ENCODE data around the gene GOLGA7B.

The GOLGA7B gene

GRCh38 chr10:97905276-97905675 is 55.6 kb downstream of the GOLGA7B start:
- TF ChIP-seq Cebpa-rat (IDR thresholded peaks at IDR 0.05): no peak
- H3K27me3 ChIP-seq: peaks cover 0 to 20% (median 12%) of the 10 kb centered on the region in 11 experiments; a peak in 12 of 22 replicates
- no peak overlapping the region for H3K9ac ChIP-seq

GRCh38 chr10:97907211-97907610 is 57.6 kb downstream of the GOLGA7B start:
- no peak overlapping the region for H3K9ac ChIP-seq
- no peaks in the 10 kb centered on the region for H3K9me3 ChIP-seq (replicated peaks in 1 of 11)
- no peak for TF ChIP-seq Cebpa-rat (IDR thresholded peaks at IDR 0.05)
- H3K4me2 ChIP-seq: no peak overlapping the region
- H3K4me3 ChIP-seq: no peak overlapping the region
- H4K20me1 ChIP-seq: peaks cover 0 to 6% (median 0%) of the 10 kb centered on the region in 11 experiments; a peak in 4 of 22 replicates
- H3K4me1 ChIP-seq: peaks cover 0 to under 1% (median 0%) of the 10 kb centered on the region in 10 experiments; a peak in 3 of 20 replicates
- no peak overlapping the region for H3K27ac ChIP-seq
- H3K36me3 ChIP-seq: no peaks in the 10 kb centered on the region
- H3K27me3 ChIP-seq: peaks cover 0 to 20% (median 12%) of the 10 kb centered on the region in 11 experiments; a peak in 13 of 22 replicates

More at GRCh38 chr10:97905276-97905675, 55.6 kb downstream of the GOLGA7B start:
- Histone ChIP-seq H3K4me2 (no peak overlapping the region), H3K36me3 (no peaks in the 10 kb centered on the region), H3K27ac (no peak overlapping the region), H4K20me1 (peaks cover 0 to 6% (median 0%) of the 10 kb centered on the region in 11 experiments; a peak in 3 of 22 replicates), H3K9me3 (replicated peaks in 1 of 11) (no peaks in the 10 kb centered on the region), H3K4me3 (no peak overlapping the region), H3K4me1 (no peaks in the 10 kb centered on the region; a peak in 1 of 20 replicates)

- no peak for TF ChIP-seq Cebpa-rat (IDR thresholded peaks at IDR 0.05)
- no peaks in the 10 kb centered on the region for H3K9me3 ChIP-seq (replicated peaks in 1 of 11)
- no peak overlapping the region for H3K4me2 ChIP-seq
- no peak overlapping the region for H3K4me3 ChIP-seq
- H3K36me3 ChIP-seq: no peaks in the 10 kb centered on the region
- no peak overlapping the region for H3K27ac ChIP-seq
- peaks cover 0 to 20% (median 12%) of the 10 kb centered on the region in 11 experiments; a peak in 13 of 22 replicates for H3K27me3 ChIP-seq
- H3K4me1 ChIP-seq: peaks cover 0 to 7% (median 5%) of the 10 kb centered on the region in 10 experiments; a peak in 8 of 20 replicates
- peaks cover 0 to 6% (median 0%) of the 10 kb centered on the region in 11 experiments; a peak in 4 of 22 replicates for H4K20me1 ChIP-seq
- no peak overlapping the region for H3K9ac ChIP-seq
Measured at GRCh38 chr10:97907830-97908229, 58.2 kb downstream of the GOLGA7B start.

- H3K9ac ChIP-seq: no peak overlapping the region
- no peak overlapping the region for H3K4me3 ChIP-seq
- H3K36me3 ChIP-seq: no peaks in the 10 kb centered on the region
- H4K20me1 ChIP-seq: peaks cover 0 to 6% (median 0%) of the 10 kb centered on the region in 11 experiments; a peak in 4 of 22 replicates
- no peak overlapping the region for H3K4me2 ChIP-seq
- H3K27me3 ChIP-seq: peaks cover 0 to 16% (median 10%) of the 10 kb centered on the region in 11 experiments; a peak in 13 of 22 replicates
- TF ChIP-seq Cebpa-rat (IDR thresholded peaks at IDR 0.05): no peak
- H3K9me3 ChIP-seq (replicated peaks in 1 of 11): no peaks in the 10 kb centered on the region
- H3K4me1 ChIP-seq: peaks cover 8 to 22% (median 16%) of the 10 kb centered on the region in 10 experiments; a peak in 18 of 20 replicates
- H3K27ac ChIP-seq: no peak overlapping the region
Measured at GRCh38 chr10:97910661-97911060, 61.0 kb downstream of the GOLGA7B start.

DNA sequence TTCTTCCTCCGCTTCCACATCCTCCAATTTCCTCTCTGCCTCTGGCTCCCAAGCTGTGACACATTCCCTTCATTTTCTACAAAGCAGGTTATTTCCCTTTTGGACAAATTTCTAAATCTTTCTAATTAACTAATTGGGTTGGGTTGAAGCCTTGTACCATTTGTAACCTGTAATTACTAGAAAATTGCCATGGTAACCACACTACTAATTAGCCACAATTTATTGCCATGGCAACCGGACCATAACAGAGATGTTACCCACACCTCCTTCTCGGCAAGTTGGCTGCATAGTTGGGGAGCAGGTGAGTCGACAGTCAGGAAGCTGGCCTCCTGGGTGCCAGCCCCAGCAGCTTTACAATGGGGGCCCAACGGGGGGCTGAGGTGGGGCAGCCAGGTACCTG is 61.6 kb downstream of the GOLGA7B start:
- H3K4me2 ChIP-seq: no peak overlapping the region
- no peak overlapping the region for H3K27ac ChIP-seq
- H3K4me3 ChIP-seq: no peak overlapping the region
- TF ChIP-seq Cebpa-rat (IDR thresholded peaks at IDR 0.05): no peak
- H3K4me1 ChIP-seq: peaks cover 8 to 22% (median 18%) of the 10 kb centered on the region in 10 experiments; a peak in 18 of 20 replicates
- no peaks in the 10 kb centered on the region for H3K9me3 ChIP-seq (replicated peaks in 1 of 11)
- H3K9ac ChIP-seq: no peak overlapping the region
- H3K27me3 ChIP-seq: peaks cover 0 to 11% (median 5%) of the 10 kb centered on the region in 11 experiments; a peak in 10 of 22 replicates
- H4K20me1 ChIP-seq: peaks cover 0 to 6% (median 0%) of the 10 kb centered on the region in 11 experiments; a peak in 3 of 22 replicates
- no peaks in the 10 kb centered on the region for H3K36me3 ChIP-seq

DNA sequence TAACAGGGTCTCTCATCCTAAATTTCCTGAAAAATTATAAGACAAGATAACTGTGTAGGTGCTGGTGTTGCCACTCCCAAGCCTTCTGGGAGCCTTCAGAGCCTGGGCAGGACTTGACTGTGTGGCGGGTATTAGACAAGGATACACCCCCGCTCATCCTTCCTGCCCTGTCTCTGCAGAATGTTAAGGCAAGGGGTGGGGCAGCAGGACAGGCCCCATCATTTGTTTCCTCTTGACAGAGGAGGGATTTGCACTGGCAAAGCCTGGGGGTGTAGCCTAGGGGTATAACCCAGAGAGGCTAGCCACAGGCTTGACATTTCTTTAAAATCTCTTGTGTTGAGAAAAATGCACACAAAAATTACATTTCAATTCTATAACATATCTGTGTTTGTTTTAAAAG is 63.5 kb downstream of the GOLGA7B start:
- peaks cover 8 to 40% (median 23%) of the 10 kb centered on the region in 10 experiments; a peak in 18 of 20 replicates for H3K4me1 ChIP-seq
- H3K9ac ChIP-seq: no peak overlapping the region
- no peaks in the 10 kb centered on the region for H3K36me3 ChIP-seq
- no peak overlapping the region for H3K4me3 ChIP-seq
- no peaks in the 10 kb centered on the region; a peak in 1 of 22 replicates for H3K27me3 ChIP-seq
- no peak overlapping the region for H3K27ac ChIP-seq
- peak overlapping the region in 5 of 11 experiments; percentile 8 to 25 (median 18); a peak in 6 of 22 replicates for H3K4me2 ChIP-seq
- peaks cover 0 to 6% (median 0%) of the 10 kb centered on the region in 11 experiments; a peak in 1 of 22 replicates for H4K20me1 ChIP-seq
- no peaks in the 10 kb centered on the region for H3K9me3 ChIP-seq (replicated peaks in 1 of 11)
- no peak for TF ChIP-seq Cebpa-rat (IDR thresholded peaks at IDR 0.05)

GRCh38 chr10:97913614-97914013 is 64.0 kb downstream of the GOLGA7B start:
- Histone ChIP-seq H3K9me3 (replicated peaks in 1 of 11) (no peaks in the 10 kb centered on the region), H3K9ac (no peak overlapping the region), H3K4me2 (peak overlapping the region in 2 of 11 experiments; percentile 8 to 24; a peak in 3 of 22 replicates), H4K20me1 (peaks cover 0 to 6% (median 0%) of the 10 kb centered on the region in 11 experiments; a peak in 1 of 22 replicates), H3K27ac (no peak overlapping the region), H3K36me3 (no peaks in the 10 kb centered on the region), H3K27me3 (no peaks in the 10 kb centered on the region; a peak in 1 of 22 replicates), H3K4me3 (no peak overlapping the region), H3K4me1 (peaks cover 9 to 44% (median 27%) of the 10 kb centered on the region in 10 experiments)
- no peak for TF ChIP-seq Cebpa-rat (IDR thresholded peaks at IDR 0.05)

- Histone ChIP-seq H3K36me3 (no peaks in the 10 kb centered on the region), H3K27me3 (no peaks in the 10 kb centered on the region; a peak in 1 of 22 replicates), H3K4me3 (no peak overlapping the region), H3K9ac (0 out of 22 replicates have a peak overlapping the region, but pooled peaks of 2 of the 11 experiments have one; percentile 3 to 33), H3K4me1 (peaks cover 16 to 51% (median 34%) of the 10 kb centered on the region in 10 experiments), H4K20me1 (peaks cover 0 to 6% (median 0%) of the 10 kb centered on the region in 11 experiments; a peak in 1 of 22 replicates), H3K4me2 (peak overlapping the region in 7 of 11 experiments; percentile 31 to 68 (median 45); a peak in 12 of 22 replicates), H3K9me3 (replicated peaks in 1 of 11) (no peaks in the 10 kb centered on the region), H3K27ac (no peak overlapping the region)
- no peak for TF ChIP-seq Cebpa-rat (IDR thresholded peaks at IDR 0.05)
Measured at GRCh38 chr10:97914171-97914836, 64.7 kb downstream of the GOLGA7B start.

DNA sequence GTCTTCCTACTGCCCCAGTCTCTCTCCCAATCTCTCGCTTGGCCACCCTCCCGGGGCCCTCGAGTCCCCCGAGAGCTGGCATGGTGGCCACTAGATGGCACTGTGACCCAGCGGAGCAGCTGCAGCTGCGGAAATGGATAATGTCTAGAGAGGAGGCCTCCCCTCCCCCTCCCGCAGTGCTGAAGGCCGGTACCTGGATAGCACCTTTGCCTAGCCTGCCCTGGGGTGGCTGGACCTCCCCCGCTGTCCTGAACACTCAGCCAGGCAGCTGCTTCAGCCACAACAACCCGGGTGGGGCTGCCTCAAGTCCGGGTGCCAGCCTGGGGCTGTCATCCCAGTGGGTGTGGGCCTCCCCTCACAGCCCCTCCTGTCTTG is 65.2 kb downstream of the GOLGA7B start:
- peaks cover 0 to 6% (median 0%) of the 10 kb centered on the region in 11 experiments; a peak in 1 of 22 replicates for H4K20me1 ChIP-seq
- peaks cover 18 to 55% (median 36%) of the 10 kb centered on the region in 10 experiments for H3K4me1 ChIP-seq
- no peaks in the 10 kb centered on the region for H3K9me3 ChIP-seq (replicated peaks in 1 of 11)
- peak overlapping the region in 2 of 11 experiments; percentile 3 to 33; a peak in 1 of 22 replicates for H3K9ac ChIP-seq
- peak overlapping the region in 10 of 11 experiments; percentile 31 to 68 (median 47); a peak in 16 of 22 replicates for H3K4me2 ChIP-seq
- no peaks in the 10 kb centered on the region for H3K36me3 ChIP-seq
- peak overlapping the region in 4 of 11 experiments; percentile 18 to 47 (median 46); a peak in 7 of 22 replicates for H3K27ac ChIP-seq
- H3K27me3 ChIP-seq: no peaks in the 10 kb centered on the region; a peak in 1 of 22 replicates
- H3K4me3 ChIP-seq: no peak overlapping the region
- TF ChIP-seq Cebpa-rat (IDR thresholded peaks at IDR 0.05): no peak
